GM18505 (cell line): ENCODE data around the gene C2CD2.

ENCODE experiments used
- ATAC-seq: cut with Tn5 transposase; IDR thresholded peaks from one replicate; pipeline ENCODE4 v1.9.1; 2021; ENCODE audit not compliant: unreplicated experiment
- POLR2A ChIP-seq: IDR thresholded peaks from 4 replicates; pipeline ENCODE4 v1.6.1; 2011; ENCODE audit warnings: borderline replicate concordance; ENCODE audit not compliant: insufficient read depth, insufficient read length; ENCODE audit errors: extremely low read depth

Gene C2CD2

GRCh38 chr21:41868062-41868710 lies 85.6 kb downstream of the C2CD2 start:
- peak; percentile 59 for ATAC-seq
- no peak for TF ChIP-seq POLR2A

GRCh38 chr21:41867313-41867712 lies 86.5 kb downstream of the C2CD2 start:
- no peak for ATAC-seq

GRCh38 chr21:41866274-41866809 lies 87.5 kb downstream of the C2CD2 start:
- no peak for TF ChIP-seq POLR2A
- ATAC-seq = no peak

More at GRCh38 chr21:41867313-41867712, 86.5 kb downstream of the C2CD2 start:
- no peak for TF ChIP-seq POLR2A

- peak; percentile 41 for TF ChIP-seq POLR2A
- peak; percentile 42 for ATAC-seq
Measured at GRCh38 chr21:41865002-41865777, 88.6 kb downstream of the C2CD2 start.

GRCh38 chr21:41864311-41865001 lies 89.4 kb downstream of the C2CD2 start:
- ATAC-seq = no peak
- TF ChIP-seq POLR2A = peak; percentile 37

- TF ChIP-seq POLR2A = no peak
- no peak for ATAC-seq
Measured at GRCh38 chr21:41863439-41863740, 90.4 kb downstream of the C2CD2 start.

- no peak for TF ChIP-seq POLR2A
- ATAC-seq = no peak
Measured at GRCh38 chr21:41861987-41862386, 91.8 kb downstream of the C2CD2 start.

GRCh38 chr21:41861255-41861654 lies 92.6 kb downstream of the C2CD2 start:
- ATAC-seq = no peak
- TF ChIP-seq POLR2A = no peak

- ATAC-seq = no peak
- no peak for TF ChIP-seq POLR2A
Measured at GRCh38 chr21:41859297-41859980, 94.4 kb downstream of the C2CD2 start.

- ATAC-seq = no peak
- TF ChIP-seq POLR2A = no peak
Measured at GRCh38 chr21:41858466-41859296, 95.1 kb downstream of the C2CD2 start.

GRCh38 chr21:41857771-41858300 lies 96.0 kb downstream of the C2CD2 start:
- no peak for TF ChIP-seq POLR2A
- no peak for ATAC-seq

GRCh38 chr21:41856572-41856971 lies 97.2 kb downstream of the C2CD2 start:
- TF ChIP-seq POLR2A = no peak
- ATAC-seq = no peak
